Esophagus squamous epithelium (tissue), 5 donors: Measurements from ENCODE around the gene PP2D1. TPM values are rescaled to one million over a fixed set of nuclear protein-coding genes. Genes with fewer than 3 reads are reported as not detected.

Experiments
- DNase-seq: peaks from one replicate; lab custom pipeline; 2025; lab: John Stamatoyannopoulos, UW
- H3K27ac ChIP-seq, 4 donors: fragments of 200-600 bp; sonication (generic); one replicate each; pipeline ENCODE4 v1.5.1; 2016 to 2019; ENCODE audit warnings: mild to moderate bottlenecking in 1 of 4
- H3K27me3 ChIP-seq, 4 donors: fragments of 200-600 bp; sonication (generic); 1 replicate in 3 of 4; 2 replicates in 1 of 4; pipeline versions ENCODE4 v1.5.1 to v1.6.0; 2017 to 2021; ENCODE audit warnings: antibody characterized with exemption in 1 of 4
- H3K36me3 ChIP-seq, 3 donors: fragments of 200-600 bp; sonication (generic); one replicate each; pipeline ENCODE4 v1.5.1; 2016 to 2019
- H3K4me1 ChIP-seq, 3 donors: fragments of 200-600 bp; sonication (generic); one replicate each; pipeline ENCODE4 v1.5.1; 2017 to 2019
- H3K4me3 ChIP-seq, 4 donors: fragments of 200-600 bp; sonication (generic); 1 replicate in 3 of 4; 2 replicates in 1 of 4; pipeline ENCODE4 v1.5.1; 2016 to 2019; ENCODE audit warnings: mild to moderate bottlenecking in 2 of 4, moderate library complexity in 1 of 4
- H3K9me3 ChIP-seq, 3 donors: fragments of 200-600 bp; sonication (generic); one replicate each; pipeline ENCODE4 v1.5.1; 2016 to 2019
- CTCF ChIP-seq, 6 experiments: fragments of 450-650 bp in 4 of 6; fragments of 200-600 bp in 2 of 6; sonication (generic) in 2 of 6; IDR thresholded peaks; one replicate each; pipeline ENCODE4 v1.5.1; 2016 to 2019; ENCODE audit warnings: antibody characterized with exemption in 6 of 6, mild to moderate bottlenecking in 4 of 6, moderate library complexity in 4 of 6
- POLR2A ChIP-seq, 4 donors: fragments of 450-650 bp; IDR thresholded peaks; one replicate each; pipeline ENCODE4 v1.6.1; 2017; ENCODE audit warnings: antibody characterized with exemption in 4 of 4, mild to moderate bottlenecking in 4 of 4, moderate library complexity in 3 of 4
- WGBS, 2 donors: methylation state at CpG; one replicate each; pipeline ENCODE4 v1.1.5; 2018; 5-methylcytosine and 5-hydroxymethylcytosine counted together
- intact Hi-C: fragments of 100-400 bp; cut with DNase I; formaldehyde crosslinking; loops from one replicate; pipeline ENCODE4 v1.15.0; 2022
- small RNA-seq, 4 donors: library from RNA; depleted of rRNA; stranded (forward); fragments of <200 nt; gene quantifications; one replicate each; pipeline ENCODE3, GENCODE V24; 2016
- total RNA-seq, 4 donors: library from RNA; depleted of rRNA; stranded (reverse); fragments of >200 nt; gene quantifications; one replicate each; pipeline ENCODE4 v1.1.0, GENCODE V29; 2016
- donor health status: DM: yes; HTN: yes; CAD: no.

Gene PP2D1
- total RNA-seq, 4 donors from 2014 or later = not detected

- H3K27me3 ChIP-seq = peaks cover 0 to 8% (median 0%) of the 10 kb centered on the region in 4 donors
- H3K36me3 ChIP-seq = no peaks in the 10 kb centered on the region
- H3K27ac ChIP-seq = no peak overlapping the region
- DNase-seq = no peak
- TF ChIP-seq CTCF (IDR thresholded peaks at IDR 0.05) (no peak), POLR2A (IDR thresholded peaks at IDR 0.05) (no peak)
- WGBS, 2 donors = 47 to 65% methylated on average over 7 of the region's 7 CpGs
- no peaks in the 10 kb centered on the region for H3K9me3 ChIP-seq
- no peak overlapping the region for H3K4me3 ChIP-seq
- H3K4me1 ChIP-seq = peaks cover 0 to 8% (median 0%) of the 10 kb centered on the region in 3 donors
- intact Hi-C loops = no loop called here
These were observed 74.4 kb downstream of the PP2D1 start for GRCh38 chr3:19937459-19938294.

Small RNAs within 50 kb of the gene (small RNA-seq; reads per million reads assigned to genes)
- 0 reads per million in 4 donors for gene RNU4-85P
- gene RPL39P18 = 0 reads per million in 4 donors

Other genes with a start within 250 kb of the PP2D1 start
- under 1 TPM in 2 of 4 donors, not detected in 2; 0.67 to 0.76 TPM for gene EFHB, start 78.0 kb downstream of the PP2D1 start, total RNA-seq
- 100 to 1,000 TPM in 1 of 4 donors, 10 to 100 TPM in 3; 80.3 to 102 (median 86.5) TPM for gene RAB5A, start 65.2 kb downstream of the PP2D1 start, total RNA-seq
- 10 to 100 TPM; 20.0 to 27.1 (median 23.8) TPM for gene KAT2B, start 28.2 kb upstream of the PP2D1 start, total RNA-seq
- gene SGO1, start 173.9 kb upstream of the PP2D1 start, total RNA-seq = 1 to 10 TPM; 1.3 to 9.8 (median 5.7) TPM